ENCODE results near the gene PXN.

DNA sequence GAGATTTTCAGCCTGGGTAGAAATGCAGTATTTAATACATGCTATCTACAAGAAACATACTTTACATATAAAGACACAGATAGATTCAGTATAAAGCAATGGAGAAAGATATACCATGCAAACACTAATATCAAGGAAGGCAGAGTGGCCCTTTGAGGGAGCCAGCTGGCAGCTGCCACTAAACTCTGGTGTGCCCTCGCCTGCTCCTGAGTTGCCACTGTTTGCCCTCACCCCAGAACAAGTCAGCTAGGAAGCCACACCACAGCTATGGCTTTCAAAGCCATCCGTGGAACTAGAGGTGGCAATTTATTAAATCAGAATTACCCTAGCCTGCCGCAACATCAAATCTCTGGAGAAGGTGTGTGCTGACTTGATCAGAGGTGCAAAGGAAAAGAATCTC lies 18.3 kb downstream of the PXN start:
- TF ChIP-seq CREB1 (CRISPR knock-in tag; IDR thresholded peaks at IDR 0.05; ENCODE audit: low read depth) (no peak), POLR2AphosphoS5 (IDR thresholded peaks at IDR 0.05; ENCODE audit: low read depth) (no peak), EZH2 (IDR thresholded peaks at IDR 0.05; ENCODE audit: low read depth, unreplicated experiment) (no peak), EZH2phosphoT487 (IDR thresholded peaks at IDR 0.05; ENCODE audit: unreplicated experiment) (no peak)
- TF ChIP-seq, protein P1, sequence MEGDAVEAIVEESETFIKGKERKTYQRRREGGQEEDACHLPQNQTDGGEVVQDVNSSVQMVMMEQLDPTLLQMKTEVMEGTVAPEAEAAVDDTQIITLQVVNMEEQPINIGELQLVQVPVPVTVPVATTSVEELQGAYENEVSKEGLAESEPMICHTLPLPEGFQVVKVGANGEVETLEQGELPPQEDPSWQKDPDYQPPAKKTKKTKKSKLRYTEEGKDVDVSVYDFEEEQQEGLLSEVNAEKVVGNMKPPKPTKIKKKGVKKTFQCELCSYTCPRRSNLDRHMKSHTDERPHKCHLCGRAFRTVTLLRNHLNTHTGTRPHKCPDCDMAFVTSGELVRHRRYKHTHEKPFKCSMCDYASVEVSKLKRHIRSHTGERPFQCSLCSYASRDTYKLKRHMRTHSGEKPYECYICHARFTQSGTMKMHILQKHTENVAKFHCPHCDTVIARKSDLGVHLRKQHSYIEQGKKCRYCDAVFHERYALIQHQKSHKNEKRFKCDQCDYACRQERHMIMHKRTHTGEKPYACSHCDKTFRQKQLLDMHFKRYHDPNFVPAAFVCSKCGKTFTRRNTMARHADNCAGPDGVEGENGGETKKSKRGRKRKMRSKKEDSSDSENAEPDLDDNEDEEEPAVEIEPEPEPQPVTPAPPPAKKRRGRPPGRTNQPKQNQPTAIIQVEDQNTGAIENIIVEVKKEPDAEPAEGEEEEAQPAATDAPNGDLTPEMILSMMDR (conservative IDR thresholded peaks at IDR 0.05; ENCODE audit: low read depth in 2 of 2) = no peak
- TF ChIP-seq, protein P2, sequence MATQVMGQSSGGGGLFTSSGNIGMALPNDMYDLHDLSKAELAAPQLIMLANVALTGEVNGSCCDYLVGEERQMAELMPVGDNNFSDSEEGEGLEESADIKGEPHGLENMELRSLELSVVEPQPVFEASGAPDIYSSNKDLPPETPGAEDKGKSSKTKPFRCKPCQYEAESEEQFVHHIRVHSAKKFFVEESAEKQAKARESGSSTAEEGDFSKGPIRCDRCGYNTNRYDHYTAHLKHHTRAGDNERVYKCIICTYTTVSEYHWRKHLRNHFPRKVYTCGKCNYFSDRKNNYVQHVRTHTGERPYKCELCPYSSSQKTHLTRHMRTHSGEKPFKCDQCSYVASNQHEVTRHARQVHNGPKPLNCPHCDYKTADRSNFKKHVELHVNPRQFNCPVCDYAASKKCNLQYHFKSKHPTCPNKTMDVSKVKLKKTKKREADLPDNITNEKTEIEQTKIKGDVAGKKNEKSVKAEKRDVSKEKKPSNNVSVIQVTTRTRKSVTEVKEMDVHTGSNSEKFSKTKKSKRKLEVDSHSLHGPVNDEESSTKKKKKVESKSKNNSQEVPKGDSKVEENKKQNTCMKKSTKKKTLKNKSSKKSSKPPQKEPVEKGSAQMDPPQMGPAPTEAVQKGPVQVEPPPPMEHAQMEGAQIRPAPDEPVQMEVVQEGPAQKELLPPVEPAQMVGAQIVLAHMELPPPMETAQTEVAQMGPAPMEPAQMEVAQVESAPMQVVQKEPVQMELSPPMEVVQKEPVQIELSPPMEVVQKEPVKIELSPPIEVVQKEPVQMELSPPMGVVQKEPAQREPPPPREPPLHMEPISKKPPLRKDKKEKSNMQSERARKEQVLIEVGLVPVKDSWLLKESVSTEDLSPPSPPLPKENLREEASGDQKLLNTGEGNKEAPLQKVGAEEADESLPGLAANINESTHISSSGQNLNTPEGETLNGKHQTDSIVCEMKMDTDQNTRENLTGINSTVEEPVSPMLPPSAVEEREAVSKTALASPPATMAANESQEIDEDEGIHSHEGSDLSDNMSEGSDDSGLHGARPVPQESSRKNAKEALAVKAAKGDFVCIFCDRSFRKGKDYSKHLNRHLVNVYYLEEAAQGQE (IDR thresholded peaks at IDR 0.05; ENCODE audit: unreplicated experiment) = no peak

All from GM23338 (cell line).